Measurements from ENCODE around the gene RTN1. TPM values are rescaled to one million over a fixed set of nuclear protein-coding genes. Genes with fewer than 3 reads are reported as not detected.

The RTN1 gene
- total and polyA plus RNA-seq, 2 of the 8 experiments (the other 6 are each of a cell fraction or from before 2014, with no cell fraction given): 2.8 to 4.9 TPM

- no peak for TF ChIP-seq HDAC6 (IDR thresholded peaks at IDR 0.05; ENCODE audit: low read depth, low read length)
- no peak for TF ChIP-seq SAP30 (IDR thresholded peaks at IDR 0.05; ENCODE audit: insufficient read depth, insufficient replicate concordance, low read length)
- TF ChIP-seq CBX8 (IDR thresholded peaks at IDR 0.05; ENCODE audit: borderline replicate concordance, low read depth, low read length): no peak
These were observed 40.9 kb downstream of the RTN1 start (continued) for GRCh38 chr14:59829469-59830337.

All from H1 (cell line).